ENCODE data around the gene CD63.

The CD63 gene

DNA sequence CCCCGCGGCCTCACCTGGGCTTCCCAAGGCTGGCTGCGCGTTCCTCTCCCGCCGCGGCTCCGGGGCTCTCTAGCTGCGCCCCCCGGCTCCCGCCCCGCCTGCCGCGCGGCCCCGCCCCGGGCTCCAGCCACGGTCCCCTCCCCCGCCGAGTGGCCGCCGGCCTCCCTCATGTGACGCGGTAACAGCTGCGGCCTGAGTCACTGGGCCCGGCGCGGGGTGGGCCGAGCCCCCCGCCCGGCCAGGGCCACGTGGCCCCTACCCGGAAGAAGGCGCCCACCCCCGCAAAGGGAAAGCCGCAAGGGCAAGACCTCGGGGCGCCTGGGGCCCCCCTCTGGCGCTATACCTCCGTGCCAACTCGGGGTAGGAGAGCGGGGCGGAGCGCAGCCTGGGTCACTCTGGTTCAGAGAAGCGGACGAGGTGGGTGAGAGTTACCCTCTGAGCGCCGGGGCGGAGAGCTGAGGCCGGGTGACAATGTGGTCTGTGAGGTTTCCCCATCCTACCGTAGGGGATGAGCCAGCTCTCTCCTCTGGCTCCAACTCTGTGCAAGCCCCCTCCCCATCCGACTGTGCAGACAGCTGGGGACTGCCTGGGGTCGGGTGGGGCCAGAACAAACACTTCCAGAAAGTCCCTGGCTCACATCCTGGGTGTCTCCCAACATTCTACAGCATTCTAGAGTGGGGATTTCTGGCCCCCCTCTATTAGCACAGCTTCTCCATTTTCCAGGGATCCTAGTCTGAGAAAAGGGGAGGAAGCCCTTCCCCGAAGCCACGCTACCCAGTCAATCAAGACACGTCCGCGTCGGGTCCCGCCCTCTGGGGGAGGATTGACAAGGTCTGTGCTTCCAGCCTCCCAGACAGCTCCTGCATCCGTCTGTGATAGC lies at the start of gene CD63 (continued):
- TF ChIP-seq, protein P1, sequence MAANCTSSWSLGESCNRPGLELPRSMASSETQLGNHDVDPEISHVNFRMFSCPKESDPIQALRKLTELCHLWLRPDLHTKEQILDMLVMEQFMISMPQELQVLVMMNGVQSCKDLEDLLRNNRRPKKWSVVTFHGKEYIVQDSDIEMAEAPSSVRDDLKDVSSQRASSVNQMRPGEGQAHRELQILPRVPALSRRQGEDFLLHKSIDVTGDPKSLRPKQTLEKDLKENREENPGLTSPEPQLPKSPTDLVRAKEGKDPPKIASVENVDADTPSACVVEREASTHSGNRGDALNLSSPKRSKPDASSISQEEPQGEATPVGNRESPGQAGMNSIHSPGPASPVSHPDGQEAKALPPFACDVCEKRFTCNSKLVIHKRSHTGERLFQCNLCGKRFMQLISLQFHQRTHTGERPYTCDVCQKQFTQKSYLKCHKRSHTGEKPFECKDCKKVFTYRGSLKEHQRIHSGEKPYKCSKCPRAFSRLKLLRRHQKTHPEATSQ (tag by site-specific recombination; IDR thresholded peaks at IDR 0.05) = no peak
- no peak for TF ChIP-seq ZSCAN16 (tag by site-specific recombination; IDR thresholded peaks at IDR 0.05)
- peak; percentile 41 for TF ChIP-seq ZBTB26 (tag by site-specific recombination; optimal IDR thresholded peaks at IDR 0.05)
- TF ChIP-seq, protein P2, sequence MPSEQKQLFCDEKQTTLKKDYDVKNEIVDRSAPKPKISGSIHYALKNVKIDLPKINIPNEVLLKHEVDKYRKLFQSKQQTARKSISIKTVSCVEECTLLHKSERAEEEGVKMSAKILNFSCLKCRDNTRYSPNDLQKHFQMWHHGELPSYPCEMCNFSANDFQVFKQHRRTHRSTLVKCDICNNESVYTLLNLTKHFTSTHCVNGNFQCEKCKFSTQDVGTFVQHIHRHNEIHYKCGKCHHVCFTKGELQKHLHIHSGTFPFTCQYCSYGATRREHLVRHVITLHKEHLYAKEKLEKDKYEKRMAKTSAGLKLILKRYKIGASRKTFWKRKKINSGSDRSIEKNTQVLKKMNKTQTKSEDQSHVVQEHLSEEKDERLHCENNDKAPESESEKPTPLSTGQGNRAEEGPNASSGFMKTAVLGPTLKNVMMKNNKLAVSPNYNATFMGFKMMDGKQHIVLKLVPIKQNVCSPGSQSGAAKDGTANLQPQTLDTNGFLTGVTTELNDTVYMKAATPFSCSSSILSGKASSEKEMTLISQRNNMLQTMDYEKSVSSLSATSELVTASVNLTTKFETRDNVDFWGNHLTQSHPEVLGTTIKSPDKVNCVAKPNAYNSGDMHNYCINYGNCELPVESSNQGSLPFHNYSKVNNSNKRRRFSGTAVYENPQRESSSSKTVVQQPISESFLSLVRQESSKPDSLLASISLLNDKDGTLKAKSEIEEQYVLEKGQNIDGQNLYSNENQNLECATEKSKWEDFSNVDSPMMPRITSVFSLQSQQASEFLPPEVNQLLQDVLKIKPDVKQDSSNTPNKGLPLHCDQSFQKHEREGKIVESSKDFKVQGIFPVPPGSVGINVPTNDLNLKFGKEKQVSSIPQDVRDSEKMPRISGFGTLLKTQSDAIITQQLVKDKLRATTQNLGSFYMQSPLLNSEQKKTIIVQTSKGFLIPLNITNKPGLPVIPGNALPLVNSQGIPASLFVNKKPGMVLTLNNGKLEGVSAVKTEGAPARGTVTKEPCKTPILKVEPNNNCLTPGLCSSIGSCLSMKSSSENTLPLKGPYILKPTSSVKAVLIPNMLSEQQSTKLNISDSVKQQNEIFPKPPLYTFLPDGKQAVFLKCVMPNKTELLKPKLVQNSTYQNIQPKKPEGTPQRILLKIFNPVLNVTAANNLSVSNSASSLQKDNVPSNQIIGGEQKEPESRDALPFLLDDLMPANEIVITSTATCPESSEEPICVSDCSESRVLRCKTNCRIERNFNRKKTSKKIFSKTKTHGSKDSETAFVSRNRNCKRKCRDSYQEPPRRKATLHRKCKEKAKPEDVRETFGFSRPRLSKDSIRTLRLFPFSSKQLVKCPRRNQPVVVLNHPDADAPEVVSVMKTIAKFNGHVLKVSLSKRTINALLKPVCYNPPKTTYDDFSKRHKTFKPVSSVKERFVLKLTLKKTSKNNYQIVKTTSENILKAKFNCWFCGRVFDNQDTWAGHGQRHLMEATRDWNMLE (tag by site-specific recombination; conservative IDR thresholded peaks at IDR 0.05; ENCODE audit: low read depth) = no peak
- no peak for TF ChIP-seq ZNF140 (tag by site-specific recombination; IDR thresholded peaks at IDR 0.05)
- TF ChIP-seq, protein P3, sequence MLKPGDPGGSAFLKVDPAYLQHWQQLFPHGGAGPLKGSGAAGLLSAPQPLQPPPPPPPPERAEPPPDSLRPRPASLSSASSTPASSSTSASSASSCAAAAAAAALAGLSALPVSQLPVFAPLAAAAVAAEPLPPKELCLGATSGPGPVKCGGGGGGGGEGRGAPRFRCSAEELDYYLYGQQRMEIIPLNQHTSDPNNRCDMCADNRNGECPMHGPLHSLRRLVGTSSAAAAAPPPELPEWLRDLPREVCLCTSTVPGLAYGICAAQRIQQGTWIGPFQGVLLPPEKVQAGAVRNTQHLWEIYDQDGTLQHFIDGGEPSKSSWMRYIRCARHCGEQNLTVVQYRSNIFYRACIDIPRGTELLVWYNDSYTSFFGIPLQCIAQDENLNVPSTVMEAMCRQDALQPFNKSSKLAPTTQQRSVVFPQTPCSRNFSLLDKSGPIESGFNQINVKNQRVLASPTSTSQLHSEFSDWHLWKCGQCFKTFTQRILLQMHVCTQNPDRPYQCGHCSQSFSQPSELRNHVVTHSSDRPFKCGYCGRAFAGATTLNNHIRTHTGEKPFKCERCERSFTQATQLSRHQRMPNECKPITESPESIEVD (tag by site-specific recombination; IDR thresholded peaks at IDR 0.05) = no peak
- peak; percentile 68; the same call in 1 of the 2 replicates for TF ChIP-seq ZNF423 (tag by site-specific recombination; IDR thresholded peaks at IDR 0.05)
- TF ChIP-seq ZNF26 (tag by site-specific recombination; IDR thresholded peaks at IDR 0.05) = no peak
- TF ChIP-seq ZNF670 (tag by site-specific recombination; IDR thresholded peaks at IDR 0.05; ENCODE audit: low read depth) = no peak
- TF ChIP-seq MZF1 (tag by site-specific recombination; IDR thresholded peaks at IDR 0.05; ENCODE audit: borderline replicate concordance) = peak; percentile 35; the same call in 1 of the 2 replicates
- no peak; the same call in 1 of the 2 replicates for TF ChIP-seq ZNF660 (tag by site-specific recombination; IDR thresholded peaks at IDR 0.05)
- TF ChIP-seq, protein P4, sequence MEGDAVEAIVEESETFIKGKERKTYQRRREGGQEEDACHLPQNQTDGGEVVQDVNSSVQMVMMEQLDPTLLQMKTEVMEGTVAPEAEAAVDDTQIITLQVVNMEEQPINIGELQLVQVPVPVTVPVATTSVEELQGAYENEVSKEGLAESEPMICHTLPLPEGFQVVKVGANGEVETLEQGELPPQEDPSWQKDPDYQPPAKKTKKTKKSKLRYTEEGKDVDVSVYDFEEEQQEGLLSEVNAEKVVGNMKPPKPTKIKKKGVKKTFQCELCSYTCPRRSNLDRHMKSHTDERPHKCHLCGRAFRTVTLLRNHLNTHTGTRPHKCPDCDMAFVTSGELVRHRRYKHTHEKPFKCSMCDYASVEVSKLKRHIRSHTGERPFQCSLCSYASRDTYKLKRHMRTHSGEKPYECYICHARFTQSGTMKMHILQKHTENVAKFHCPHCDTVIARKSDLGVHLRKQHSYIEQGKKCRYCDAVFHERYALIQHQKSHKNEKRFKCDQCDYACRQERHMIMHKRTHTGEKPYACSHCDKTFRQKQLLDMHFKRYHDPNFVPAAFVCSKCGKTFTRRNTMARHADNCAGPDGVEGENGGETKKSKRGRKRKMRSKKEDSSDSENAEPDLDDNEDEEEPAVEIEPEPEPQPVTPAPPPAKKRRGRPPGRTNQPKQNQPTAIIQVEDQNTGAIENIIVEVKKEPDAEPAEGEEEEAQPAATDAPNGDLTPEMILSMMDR (tag by site-specific recombination; IDR thresholded peaks at IDR 0.05) = no peak
- peak; percentile 85 for TF ChIP-seq ZBTB10 (tag by site-specific recombination; IDR thresholded peaks at IDR 0.05)
- TF ChIP-seq ZFP3 (tag by site-specific recombination; IDR thresholded peaks at IDR 0.05; ENCODE audit: low read depth) = no peak
- TF ChIP-seq ZNF157 (tag by site-specific recombination; IDR thresholded peaks at IDR 0.05) = no peak
- TF ChIP-seq ZFP41 (tag by site-specific recombination; IDR thresholded peaks at IDR 0.05; ENCODE audit: borderline replicate concordance) = no peak
- TF ChIP-seq KLF16 (tag by site-specific recombination; IDR thresholded peaks at IDR 0.05) = 0 out of 2 replicates have a peak, but pooled peaks have one; percentile 33
- no peak for TF ChIP-seq ZNF404 (tag by site-specific recombination; IDR thresholded peaks at IDR 0.05)
- no peak for TF ChIP-seq BCL6B (tag by site-specific recombination; IDR thresholded peaks at IDR 0.05)
- TF ChIP-seq ZNF350 (tag by site-specific recombination; IDR thresholded peaks at IDR 0.05) = no peak
- TF ChIP-seq ZNF24 (tag by site-specific recombination; IDR thresholded peaks at IDR 0.05) = peak; percentile 48; the same call in 1 of the 2 replicates
